ENCODE results near the gene TGFBR3. TPM values are rescaled to one million over a fixed set of nuclear protein-coding genes. Genes with fewer than 3 reads are reported as not detected.
A peak's percentile ranks its signal among the peaks of the same experiment; 100 is the strongest.

TGFBR3 gene
- total RNA-seq, 2 experiments from 2014 or later, result 12.9 to 13.0 TPM

GRCh38 chr1:91897016-91897415, 11.1 kb upstream of the TGFBR3 start:
- ChIA-PET POLR2A (no interaction called here), CTCF (no interaction called here)
- Mint-ChIP-seq H3K36me3 (ENCODE audit: low read depth) (no peaks in the 10 kb centered on the region), H3K27me3 (peaks cover 19% of the 10 kb centered on the region), H3K4me1 (peaks cover 12% of the 10 kb centered on the region), H3K27ac (no peak overlapping the region), H3K4me3 (no peak overlapping the region), H3K9me3 (no peaks in the 10 kb centered on the region)
- no peak for DNase-seq

- CTCF ChIA-PET, result interaction anchor here (0.5 to 1.4 kb wide), 5 partner anchors 11 to 1765 kb away, joined by 3 to 4 read pairs (median 3); partner anchors contain the start of gene TGFBR3
- peaks cover 19% of the 10 kb centered on the region for H3K27me3 Mint-ChIP-seq
Observed at GRCh38 chr1:91895832-91896556, 10.0 kb upstream of the TGFBR3 start.

GRCh38 chr1:91894036-91894761, 8.2 kb upstream of the TGFBR3 start:
- H3K36me3 Mint-ChIP-seq (ENCODE audit: low read depth), result no peaks in the 10 kb centered on the region
- POLR2A ChIA-PET, result no interaction called here

More at GRCh38 chr1:91895832-91896556, 10.0 kb upstream of the TGFBR3 start:
- no peak for DNase-seq
- Mint-ChIP-seq H3K9me3 (no peaks in the 10 kb centered on the region), H3K4me3 (no peak overlapping the region), H3K4me1 (peaks cover 20% of the 10 kb centered on the region), H3K36me3 (ENCODE audit: low read depth) (no peaks in the 10 kb centered on the region), H3K27ac (no peak overlapping the region)
- POLR2A ChIA-PET, result no interaction called here

GRCh38 chr1:91891969-91892368, 6.0 kb upstream of the TGFBR3 start:
- Mint-ChIP-seq H3K4me1 (peaks cover 24% of the 10 kb centered on the region), H3K27me3 (peaks cover 18% of the 10 kb centered on the region), H3K36me3 (ENCODE audit: low read depth) (no peaks in the 10 kb centered on the region), H3K27ac (no peak overlapping the region), H3K4me3 (no peak overlapping the region), H3K9me3 (no peaks in the 10 kb centered on the region)
- no peak for DNase-seq
- ChIA-PET CTCF (interaction anchor here (1.0 kb wide), 1 partner anchor 8 kb away, joined by 3 read pairs; no protein-coding TSS in a partner anchor), POLR2A (no interaction called here)

More at GRCh38 chr1:91894036-91894761, 8.2 kb upstream of the TGFBR3 start:
- Mint-ChIP-seq H3K4me3 (no peak overlapping the region), H3K9me3 (no peaks in the 10 kb centered on the region), H3K4me1 (peaks cover 20% of the 10 kb centered on the region), H3K27me3 (peaks cover 16% of the 10 kb centered on the region), H3K27ac (no peak overlapping the region)
- CTCF ChIA-PET, result interaction anchor here (0.6 to 1.1 kb wide), 3 partner anchors 33 to 555 kb away, joined by 3 read pairs; no protein-coding TSS in a partner anchor
- no peak for DNase-seq

- no peaks in the 10 kb centered on the region for H3K36me3 Mint-ChIP-seq (ENCODE audit: low read depth)
- H3K9me3 Mint-ChIP-seq, result no peaks in the 10 kb centered on the region
- no peak overlapping the region for H3K4me3 Mint-ChIP-seq
- ChIA-PET CTCF (interaction anchor here (0.6 kb wide), 1 partner anchor 122 kb away, joined by 3 read pairs; no protein-coding TSS in a partner anchor), POLR2A (no interaction called here)
- H3K27ac Mint-ChIP-seq, result no peak overlapping the region
- H3K4me1 Mint-ChIP-seq, result peaks cover 27% of the 10 kb centered on the region
- DNase-seq, result no peak
- H3K27me3 Mint-ChIP-seq, result peaks cover 22% of the 10 kb centered on the region
Observed at GRCh38 chr1:91891454-91891853, 5.5 kb upstream of the TGFBR3 start.

GRCh38 chr1:91889717-91890459, 3.9 kb upstream of the TGFBR3 start:
- ChIA-PET POLR2A (no interaction called here), CTCF (interaction anchor here (0.6 to 0.7 kb wide), 4 partner anchors 19 to 1038 kb away, joined by 3 to 4 read pairs (median 3); no protein-coding TSS in a partner anchor)
- DNase-seq, result no peak
- no peak overlapping the region for H3K27ac Mint-ChIP-seq
- peaks cover 2% of the 10 kb centered on the region for H3K36me3 Mint-ChIP-seq (ENCODE audit: low read depth)
- H3K4me3 Mint-ChIP-seq, result no peak overlapping the region
- no peaks in the 10 kb centered on the region for H3K9me3 Mint-ChIP-seq
- peaks cover 26% of the 10 kb centered on the region for H3K4me1 Mint-ChIP-seq
- H3K27me3 Mint-ChIP-seq, result peaks cover 21% of the 10 kb centered on the region

- Mint-ChIP-seq H3K9me3 (no peaks in the 10 kb centered on the region), H3K4me3 (peak overlapping the region; percentile 87), H3K4me1 (peaks cover 31% of the 10 kb centered on the region), H3K36me3 (ENCODE audit: low read depth) (peaks cover 4% of the 10 kb centered on the region), H3K27me3 (peaks cover 27% of the 10 kb centered on the region), H3K27ac (peak overlapping the region; percentile 81)
- ChIA-PET POLR2A (no interaction called here), CTCF (interaction anchor here (1.1 to 1.7 kb wide), 6 partner anchors 10 to 380 kb away, joined by 3 to 7 read pairs (median 3); no protein-coding TSS in a partner anchor)
- peak; percentile 27 for DNase-seq
Observed at GRCh38 chr1:91885213-91885715, 687 bp downstream of the TGFBR3 start.

- Mint-ChIP-seq H3K36me3 (ENCODE audit: low read depth) (peaks cover 4% of the 10 kb centered on the region), H3K9me3 (no peaks in the 10 kb centered on the region), H3K4me1 (peaks cover 31% of the 10 kb centered on the region), H3K4me3 (peak overlapping the region; percentile 87), H3K27ac (peak overlapping the region; percentile 81), H3K27me3 (peaks cover 27% of the 10 kb centered on the region)
- ChIA-PET CTCF (interaction anchor here (0.7 to 1.7 kb wide), 11 partner anchors 11 to 379 kb away, joined by 3 to 7 read pairs (median 3); no protein-coding TSS in a partner anchor), POLR2A (no interaction called here)
- DNase-seq, result peak; percentile 33
Observed at GRCh38 chr1:91884459-91885212, 1.3 kb downstream of the TGFBR3 start.

- Mint-ChIP-seq H3K27ac (no peak overlapping the region), H3K27me3 (peaks cover 28% of the 10 kb centered on the region), H3K4me1 (peaks cover 32% of the 10 kb centered on the region), H3K4me3 (peak overlapping the region; percentile 58), H3K9me3 (no peaks in the 10 kb centered on the region), H3K36me3 (ENCODE audit: low read depth) (peaks cover 4% of the 10 kb centered on the region)
- ChIA-PET POLR2A (no interaction called here), CTCF (interaction anchor here (0.6 to 1.7 kb wide), 7 partner anchors 11 to 371 kb away, joined by 3 to 7 read pairs (median 3); no protein-coding TSS in a partner anchor)
- peak; percentile 9 for DNase-seq
Observed at GRCh38 chr1:91883470-91883869, 2.5 kb downstream of the TGFBR3 start.

GRCh38 chr1:91881280-91881679, 4.7 kb downstream of the TGFBR3 start:
- ChIA-PET CTCF (interaction anchor here (1.2 kb wide), 1 partner anchor 604 kb away, joined by 3 read pairs; no protein-coding TSS in a partner anchor), POLR2A (no interaction called here)
- no peak overlapping the region for H3K27ac Mint-ChIP-seq
- peaks cover 4% of the 10 kb centered on the region for H3K36me3 Mint-ChIP-seq (ENCODE audit: low read depth)
- no peak overlapping the region for H3K4me3 Mint-ChIP-seq
- no peaks in the 10 kb centered on the region for H3K9me3 Mint-ChIP-seq
- peaks cover 47% of the 10 kb centered on the region for H3K4me1 Mint-ChIP-seq
- H3K27me3 Mint-ChIP-seq, result peaks cover 34% of the 10 kb centered on the region
- DNase-seq, result no peak

- DNase-seq, result no peak
- Mint-ChIP-seq H3K36me3 (ENCODE audit: low read depth) (peaks cover 4% of the 10 kb centered on the region), H3K27me3 (peaks cover 44% of the 10 kb centered on the region), H3K4me1 (peaks cover 55% of the 10 kb centered on the region), H3K4me3 (no peak overlapping the region), H3K27ac (no peak overlapping the region), H3K9me3 (no peaks in the 10 kb centered on the region)
- CTCF ChIA-PET, result interaction anchor here (0.8 kb wide), 1 partner anchor 9 kb away, joined by 3 read pairs; no protein-coding TSS in a partner anchor
- POLR2A ChIA-PET, result no interaction called here
Observed at GRCh38 chr1:91879733-91880132, 6.2 kb downstream of the TGFBR3 start.

Measured in activated CD4-positive, alpha-beta T cell treated with anti-CD3 and anti-CD28 coated beads, Interleukin-2, amount 10 ng/mL, durations not matched to agents 7 days and 5 days (primary cell).